Measurements from ENCODE around the gene HOXB1. TPM values are rescaled to one million over a fixed set of nuclear protein-coding genes. Genes with fewer than 3 reads are reported as not detected.

Gene HOXB1
- total RNA-seq, 1 donor from 2014 or later, result not detected

DNA sequence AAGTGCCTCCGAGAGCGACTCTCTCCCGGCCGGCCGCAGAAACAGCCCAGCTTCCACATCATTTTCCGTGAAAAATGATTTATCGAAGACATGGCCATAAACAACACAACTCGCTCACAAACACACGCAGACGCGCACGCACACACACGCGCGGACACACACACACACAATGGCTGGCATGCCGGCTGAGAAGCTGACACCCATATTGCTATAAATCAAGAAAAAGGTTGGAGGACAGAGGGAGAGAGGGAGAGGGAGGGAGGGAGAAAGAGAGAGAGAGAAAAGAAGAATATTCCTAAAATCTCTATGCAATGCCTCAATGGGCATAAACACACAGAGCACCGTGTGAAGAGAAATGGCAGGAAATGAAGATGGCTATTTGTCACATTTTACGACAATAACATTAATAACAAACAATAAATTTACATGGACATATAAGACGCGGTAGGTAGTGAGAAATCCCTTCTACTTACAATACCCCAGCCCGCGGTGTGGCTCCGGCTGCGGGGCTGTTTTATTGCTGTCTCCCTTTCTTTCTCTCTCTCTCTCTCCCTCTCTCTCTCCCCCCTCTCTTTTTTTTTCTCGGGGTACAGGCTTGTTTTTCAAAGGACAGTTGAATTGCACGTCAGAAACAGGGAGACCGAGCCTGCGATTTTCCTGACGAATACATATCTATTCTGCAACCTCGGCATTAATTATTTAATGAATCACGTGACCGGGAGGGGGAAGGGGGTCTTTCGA is 37.9 kb upstream of the HOXB1 start:
- H3K9me3 Mint-ChIP-seq, result peaks cover 2% of the 10 kb centered on the region
- TF ChIP-seq, protein P1, sequence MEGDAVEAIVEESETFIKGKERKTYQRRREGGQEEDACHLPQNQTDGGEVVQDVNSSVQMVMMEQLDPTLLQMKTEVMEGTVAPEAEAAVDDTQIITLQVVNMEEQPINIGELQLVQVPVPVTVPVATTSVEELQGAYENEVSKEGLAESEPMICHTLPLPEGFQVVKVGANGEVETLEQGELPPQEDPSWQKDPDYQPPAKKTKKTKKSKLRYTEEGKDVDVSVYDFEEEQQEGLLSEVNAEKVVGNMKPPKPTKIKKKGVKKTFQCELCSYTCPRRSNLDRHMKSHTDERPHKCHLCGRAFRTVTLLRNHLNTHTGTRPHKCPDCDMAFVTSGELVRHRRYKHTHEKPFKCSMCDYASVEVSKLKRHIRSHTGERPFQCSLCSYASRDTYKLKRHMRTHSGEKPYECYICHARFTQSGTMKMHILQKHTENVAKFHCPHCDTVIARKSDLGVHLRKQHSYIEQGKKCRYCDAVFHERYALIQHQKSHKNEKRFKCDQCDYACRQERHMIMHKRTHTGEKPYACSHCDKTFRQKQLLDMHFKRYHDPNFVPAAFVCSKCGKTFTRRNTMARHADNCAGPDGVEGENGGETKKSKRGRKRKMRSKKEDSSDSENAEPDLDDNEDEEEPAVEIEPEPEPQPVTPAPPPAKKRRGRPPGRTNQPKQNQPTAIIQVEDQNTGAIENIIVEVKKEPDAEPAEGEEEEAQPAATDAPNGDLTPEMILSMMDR (IDR thresholded peaks at IDR 0.05), result no peak
- TF ChIP-seq EZH2phosphoT487 (IDR thresholded peaks at IDR 0.05), result peak; percentile 87
- peak; percentile 88 for TF ChIP-seq EZH2 (IDR thresholded peaks at IDR 0.05)
- no peaks in the 10 kb centered on the region for H3K79me2 ChIP-seq (ENCODE audit: low read depth)
- H3K36me3 ChIP-seq, result no peaks in the 10 kb centered on the region
- H3F3A ChIP-seq (ENCODE audit: low read depth), result no peaks in the 10 kb centered on the region
- no peaks in the 10 kb centered on the region for H3K9me3 ChIP-seq (ENCODE audit: low read depth)
- H3K4me3 Mint-ChIP-seq, result no peak overlapping the region
- H3K27me3 Mint-ChIP-seq (ENCODE audit: insufficient read depth, low read depth), result peaks cover 19% of the 10 kb centered on the region
- H3K4me1 Mint-ChIP-seq, result no peaks in the 10 kb centered on the region
- H3K4me3 ChIP-seq, result no peak overlapping the region
- H3K27me3 ChIP-seq, result peaks cover 100% of the 10 kb centered on the region
- no peak overlapping the region for H3K9ac ChIP-seq
- H3K36me3 Mint-ChIP-seq, result no peaks in the 10 kb centered on the region
- no peak overlapping the region for H3K4me2 ChIP-seq
- no peak overlapping the region for H3K27ac ChIP-seq
- H3K27ac Mint-ChIP-seq, result no peak overlapping the region
- H4K20me1 ChIP-seq (ENCODE audit: low read depth), result peaks cover 96% of the 10 kb centered on the region
- no peak for DNase-seq (ENCODE audit: low spot score)
- H2AFZ ChIP-seq (replicated peaks), result no peak overlapping the region
- H3K4me1 ChIP-seq, result no peaks in the 10 kb centered on the region

DNA sequence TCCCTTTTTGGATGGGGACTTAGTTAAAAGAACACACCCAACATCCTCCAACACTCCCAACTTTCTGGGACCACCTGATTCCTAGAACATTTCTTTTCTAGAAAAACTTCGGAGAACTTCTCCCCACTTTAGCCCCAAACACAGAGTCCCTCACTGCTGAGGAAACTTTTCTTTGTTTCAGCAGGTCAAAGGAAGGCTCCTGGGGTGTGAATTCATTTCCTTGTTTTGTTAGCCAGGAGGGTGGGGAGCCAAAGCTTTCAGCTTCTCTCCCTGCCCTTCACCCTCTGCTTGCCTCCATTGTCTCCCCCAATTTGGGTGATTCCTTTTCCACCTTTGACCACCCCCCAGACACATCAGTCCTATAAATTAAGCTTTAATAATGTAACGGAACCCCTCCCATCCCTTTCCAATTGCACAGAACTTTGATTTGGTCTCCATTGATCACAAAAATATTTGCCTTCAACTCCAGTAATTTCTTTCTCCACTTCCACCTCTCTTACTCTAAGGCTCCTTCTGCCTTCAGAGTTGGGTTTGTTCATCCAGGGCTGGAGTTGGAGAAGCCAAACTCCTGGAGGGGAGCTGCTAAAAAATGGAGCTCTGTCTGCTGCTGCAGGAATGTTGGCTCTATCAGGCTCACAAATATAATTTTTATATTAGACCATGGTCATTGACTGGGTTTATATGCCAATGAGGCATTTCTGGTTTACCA is 37.0 kb upstream of the HOXB1 start:
- Histone ChIP-seq H3K27me3 (peaks cover 100% of the 10 kb centered on the region), H3K9ac (no peak overlapping the region), H3K4me1 (no peaks in the 10 kb centered on the region), H4K20me1 (ENCODE audit: low read depth) (peaks cover 96% of the 10 kb centered on the region), H3K4me2 (no peak overlapping the region), H3K27ac (no peak overlapping the region), H3K79me2 (ENCODE audit: low read depth) (no peaks in the 10 kb centered on the region), H3K36me3 (no peaks in the 10 kb centered on the region), H3F3A (ENCODE audit: low read depth) (no peaks in the 10 kb centered on the region), H3K4me3 (no peak overlapping the region), H2AFZ (replicated peaks) (no peak overlapping the region), H3K9me3 (ENCODE audit: low read depth) (no peaks in the 10 kb centered on the region)
- H3K27me3 Mint-ChIP-seq (ENCODE audit: insufficient read depth, low read depth), result peaks cover 19% of the 10 kb centered on the region
- TF ChIP-seq, protein P1 (IDR thresholded peaks at IDR 0.05), result no peak
- no peak for TF ChIP-seq EZH2 (IDR thresholded peaks at IDR 0.05)
- H3K9me3 Mint-ChIP-seq, result peaks cover 2% of the 10 kb centered on the region
- no peak for DNase-seq (ENCODE audit: low spot score)
- H3K4me3 Mint-ChIP-seq, result no peak overlapping the region
- no peak overlapping the region for H3K27ac Mint-ChIP-seq
- H3K4me1 Mint-ChIP-seq, result no peaks in the 10 kb centered on the region
- no peaks in the 10 kb centered on the region for H3K36me3 Mint-ChIP-seq

DNA sequence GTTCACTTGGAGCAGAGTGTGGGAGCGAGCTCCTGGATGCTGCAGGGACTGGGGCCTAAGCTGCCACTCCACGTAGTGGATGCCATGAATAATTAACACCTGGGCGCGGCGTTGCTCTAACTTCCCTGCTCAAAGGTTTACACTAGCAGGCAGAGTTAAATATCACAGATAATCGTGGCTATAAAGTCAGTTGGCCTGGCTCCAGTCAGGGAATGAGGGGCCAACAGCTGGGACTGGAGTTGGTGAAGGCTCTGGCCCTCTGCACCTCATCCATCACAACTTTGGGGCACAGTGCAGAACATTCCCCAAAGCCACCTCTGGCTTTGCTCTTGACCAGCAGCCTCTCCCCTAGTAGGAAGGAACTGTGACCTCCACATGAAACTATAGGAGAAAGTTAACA is 36.4 kb upstream of the HOXB1 start:
- Histone ChIP-seq H2AFZ (replicated peaks) (no peak overlapping the region), H3K4me3 (no peak overlapping the region), H4K20me1 (ENCODE audit: low read depth) (peaks cover 96% of the 10 kb centered on the region), H3F3A (ENCODE audit: low read depth) (no peaks in the 10 kb centered on the region), H3K27me3 (peaks cover 100% of the 10 kb centered on the region), H3K79me2 (ENCODE audit: low read depth) (no peaks in the 10 kb centered on the region), H3K4me2 (no peak overlapping the region), H3K36me3 (no peaks in the 10 kb centered on the region), H3K9me3 (ENCODE audit: low read depth) (no peaks in the 10 kb centered on the region), H3K4me1 (no peaks in the 10 kb centered on the region), H3K9ac (no peak overlapping the region), H3K27ac (no peak overlapping the region)
- peaks cover 2% of the 10 kb centered on the region for H3K9me3 Mint-ChIP-seq
- no peak for DNase-seq (ENCODE audit: low spot score)
- H3K4me1 Mint-ChIP-seq, result no peaks in the 10 kb centered on the region
- H3K27ac Mint-ChIP-seq, result no peak overlapping the region
- H3K4me3 Mint-ChIP-seq, result no peak overlapping the region
- H3K27me3 Mint-ChIP-seq (ENCODE audit: insufficient read depth, low read depth), result peaks cover 19% of the 10 kb centered on the region
- TF ChIP-seq EZH2phosphoT487 (IDR thresholded peaks at IDR 0.05) (no peak), EZH2 (IDR thresholded peaks at IDR 0.05) (no peak)
- TF ChIP-seq, protein P1 (IDR thresholded peaks at IDR 0.05), result no peak
- no peaks in the 10 kb centered on the region for H3K36me3 Mint-ChIP-seq
